HepG2 (cell line): Measurements from ENCODE around the gene MEPCE. TPM values are rescaled to one million over a fixed set of nuclear protein-coding genes. Genes with fewer than 3 reads are reported as not detected.

Experiments used
- TEAD3 ChIP-seq: optimal IDR thresholded peaks from 2 replicates; pipeline ENCODE3; 2016; ENCODE audit warnings: borderline replicate concordance
- ZHX2 ChIP-seq, 2 experiments: sonication (generic) in 1 of 2; formaldehyde crosslinking in 1 of 2; IDR thresholded peaks; 2 replicates each; pipeline versions ENCODE4 v1.6.1 to v1.9.0; 2014 to 2022; ENCODE audit warnings: antibody characterized with exemption in 1 of 2, borderline replicate concordance in 1 of 2, inconsistent platforms in 1 of 2, low read depth in 1 of 2, missing genetic modification reagents in 1 of 2
- ZNF639 ChIP-seq: conservative IDR thresholded peaks from 2 replicates; pipeline ENCODE4 v1.6.1; 2018; ENCODE audit warnings: missing genetic modification reagents
- ZNF780A ChIP-seq: sonication (generic); formaldehyde crosslinking; IDR thresholded peaks from 2 replicates; pipeline ENCODE4 v1.8.0; 2022; ENCODE audit warnings: mild to moderate bottlenecking, missing genetic modification reagents, moderate library complexity
- polyA plus RNA-seq, 8 experiments: library from polyadenylated mRNA; depleted of rRNA in 3 of 8; stranded (reverse) in 7 of 8; unstranded in 1 of 8; fragments of >200 nt; fragmentation: Illumina TruSeq in 4 of 8; extraction: Trizol in 4 of 8; gene quantifications; 2 replicates each; pipeline versions ENCODE4 v1.2.1 to v1.2.3, GENCODE V29; 2011 to 2016; ENCODE audit warnings: low read depth in 4 of 8, missing spikeins in 1 of 8, mixed read lengths in 1 of 8; ENCODE audit not compliant: insufficient read depth in 1 of 8
- total RNA-seq, 5 experiments: library from RNA; depleted of rRNA; stranded (reverse); fragments of >200 nt; fragmentation: Illumina TruSeq; extraction: Trizol; gene quantifications; 2 replicates each; pipeline ENCODE4 v1.2.3, GENCODE V29; 2016; ENCODE audit warnings: low read depth in 1 of 5
- TF ChIP-seq, protein P1 (sequence below): sonication (generic); formaldehyde crosslinking; IDR thresholded peaks from 2 replicates; pipeline ENCODE4 v1.8.1; 2023; ENCODE audit warnings: missing genetic modification reagents, mild to moderate bottlenecking, borderline replicate concordance

MEPCE gene
- total and polyA plus RNA-seq, 2 of the 13 experiments (the other 11 are each of a cell fraction or from before 2014, with no cell fraction given): 12.3 to 26.0 TPM

DNA sequence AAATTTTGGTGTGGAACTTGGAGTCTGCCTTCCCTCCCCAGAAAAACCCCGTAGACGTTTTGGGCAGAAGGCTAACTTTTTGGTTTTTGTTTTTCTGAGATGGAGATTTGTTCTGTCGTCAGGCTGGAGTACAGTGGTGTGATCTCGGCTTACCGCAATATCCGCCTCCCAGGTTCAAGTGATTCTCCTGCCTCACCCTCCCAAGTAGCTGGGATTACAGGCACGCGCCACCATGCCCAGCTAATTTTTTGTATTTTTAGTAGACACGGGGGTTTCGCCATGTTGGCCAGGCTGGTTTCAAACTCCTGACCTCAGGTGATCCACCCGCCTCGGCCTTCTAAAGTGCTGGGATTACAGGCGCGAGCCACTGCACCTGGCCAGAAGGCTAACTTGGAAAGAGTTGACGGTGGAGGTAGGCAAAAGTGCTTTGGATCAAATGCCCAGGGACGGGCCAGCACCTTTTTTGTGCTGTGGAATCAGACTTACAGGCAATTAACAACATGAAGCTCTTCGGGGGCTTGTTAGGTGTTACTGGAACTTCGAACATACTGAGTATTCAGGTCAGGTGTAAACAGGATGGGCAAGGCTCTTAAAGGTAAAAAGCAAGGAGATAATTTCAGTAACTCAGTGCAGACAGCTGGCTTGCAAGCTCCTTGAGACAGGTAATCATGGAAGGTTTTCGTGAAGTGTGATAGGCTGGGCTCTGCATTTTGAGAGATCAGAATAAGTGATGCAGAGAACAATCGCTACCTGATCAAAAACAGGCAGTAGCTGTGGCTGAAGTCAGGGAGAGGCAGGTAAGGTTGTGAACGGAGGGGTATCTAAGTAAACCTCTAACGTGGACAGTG is 4.9 kb downstream of the MEPCE start (continued):
- TF ChIP-seq ZNF639 (no peak), ZNF780A (CRISPR knock-in tag) (no peak), TEAD3 (CRISPR knock-in tag) (no peak), ZHX2 (IDR thresholded peaks at IDR 0.05; ENCODE audit: low read depth) (no peak), ZHX2 (CRISPR knock-in tag; IDR thresholded peaks at IDR 0.05; ENCODE audit: borderline replicate concordance) (no peak)
- TF ChIP-seq, protein P1, sequence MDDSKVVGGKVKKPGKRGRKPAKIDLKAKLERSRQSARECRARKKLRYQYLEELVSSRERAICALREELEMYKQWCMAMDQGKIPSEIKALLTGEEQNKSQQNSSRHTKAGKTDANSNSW (CRISPR knock-in tag): no peak
